ENCODE measurements around the gene MRPL14. TPM values are rescaled to one million over a fixed set of nuclear protein-coding genes. Genes with fewer than 3 reads are reported as not detected.

Gene MRPL14
- total and polyA plus RNA-seq, 12 donors, result 22.0 to 94.6 (median 49.3) TPM

DNA sequence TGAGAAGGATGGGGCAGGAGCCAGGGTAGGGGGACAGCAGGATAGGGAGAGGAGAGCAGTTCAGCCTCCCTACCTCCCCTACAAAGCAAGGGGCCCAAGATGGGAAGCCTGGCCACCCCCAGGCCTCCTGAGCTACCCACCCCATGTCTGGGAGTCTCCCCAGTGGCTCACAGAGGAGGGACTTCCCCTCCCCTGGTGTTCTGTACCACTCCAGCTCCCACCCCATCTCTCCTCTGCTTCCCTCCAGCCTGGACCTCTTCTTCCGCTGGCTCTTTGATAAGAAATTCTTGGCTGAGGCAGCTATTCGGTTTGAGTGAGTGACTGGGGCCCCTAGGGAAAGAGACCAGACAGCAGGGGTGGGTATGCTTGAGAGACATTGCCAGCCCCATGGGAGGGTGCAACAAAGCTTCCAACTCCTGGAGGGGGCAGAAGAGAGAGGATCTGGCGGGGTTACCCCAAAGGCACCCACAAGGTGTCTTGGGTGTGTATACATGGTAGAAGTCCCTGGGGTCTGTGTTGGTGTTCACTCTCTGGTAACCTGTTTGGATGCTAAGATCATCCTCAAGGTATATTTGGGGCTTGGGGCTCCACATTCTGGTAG, 23.2 kb upstream of the MRPL14 start:
- no peaks in the 10 kb centered on the region for H3K9me3 ChIP-seq (replicated peaks in 1 of 3)
- no peak for TF ChIP-seq POLR2A (IDR thresholded peaks at IDR 0.05)
- TF ChIP-seq, protein P1, sequence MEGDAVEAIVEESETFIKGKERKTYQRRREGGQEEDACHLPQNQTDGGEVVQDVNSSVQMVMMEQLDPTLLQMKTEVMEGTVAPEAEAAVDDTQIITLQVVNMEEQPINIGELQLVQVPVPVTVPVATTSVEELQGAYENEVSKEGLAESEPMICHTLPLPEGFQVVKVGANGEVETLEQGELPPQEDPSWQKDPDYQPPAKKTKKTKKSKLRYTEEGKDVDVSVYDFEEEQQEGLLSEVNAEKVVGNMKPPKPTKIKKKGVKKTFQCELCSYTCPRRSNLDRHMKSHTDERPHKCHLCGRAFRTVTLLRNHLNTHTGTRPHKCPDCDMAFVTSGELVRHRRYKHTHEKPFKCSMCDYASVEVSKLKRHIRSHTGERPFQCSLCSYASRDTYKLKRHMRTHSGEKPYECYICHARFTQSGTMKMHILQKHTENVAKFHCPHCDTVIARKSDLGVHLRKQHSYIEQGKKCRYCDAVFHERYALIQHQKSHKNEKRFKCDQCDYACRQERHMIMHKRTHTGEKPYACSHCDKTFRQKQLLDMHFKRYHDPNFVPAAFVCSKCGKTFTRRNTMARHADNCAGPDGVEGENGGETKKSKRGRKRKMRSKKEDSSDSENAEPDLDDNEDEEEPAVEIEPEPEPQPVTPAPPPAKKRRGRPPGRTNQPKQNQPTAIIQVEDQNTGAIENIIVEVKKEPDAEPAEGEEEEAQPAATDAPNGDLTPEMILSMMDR (IDR thresholded peaks at IDR 0.05), result no peak
- WGBS, 4 donors, result 74 to 86% (median 82%) methylated on average over 3 of the region's 3 CpGs
- no peaks in the 10 kb centered on the region for H3K27me3 ChIP-seq
- H3K4me3 ChIP-seq, result no peak overlapping the region
- no peaks in the 10 kb centered on the region for H3K4me1 ChIP-seq (replicated peaks in 1 of 2)
- peaks cover 0 to 27% of the 10 kb centered on the region in 2 donors for H3K36me3 ChIP-seq (replicated peaks in 1 of 2)
- H3K27ac ChIP-seq, result no peak overlapping the region
- intact Hi-C loops (cut with DNase I), result loop anchor here (2.0 to 10.0 kb wide), 2 partner anchors 54 to 184 kb away; no protein-coding TSS in a partner anchor
- DNase-seq, result no peak

DNA sequence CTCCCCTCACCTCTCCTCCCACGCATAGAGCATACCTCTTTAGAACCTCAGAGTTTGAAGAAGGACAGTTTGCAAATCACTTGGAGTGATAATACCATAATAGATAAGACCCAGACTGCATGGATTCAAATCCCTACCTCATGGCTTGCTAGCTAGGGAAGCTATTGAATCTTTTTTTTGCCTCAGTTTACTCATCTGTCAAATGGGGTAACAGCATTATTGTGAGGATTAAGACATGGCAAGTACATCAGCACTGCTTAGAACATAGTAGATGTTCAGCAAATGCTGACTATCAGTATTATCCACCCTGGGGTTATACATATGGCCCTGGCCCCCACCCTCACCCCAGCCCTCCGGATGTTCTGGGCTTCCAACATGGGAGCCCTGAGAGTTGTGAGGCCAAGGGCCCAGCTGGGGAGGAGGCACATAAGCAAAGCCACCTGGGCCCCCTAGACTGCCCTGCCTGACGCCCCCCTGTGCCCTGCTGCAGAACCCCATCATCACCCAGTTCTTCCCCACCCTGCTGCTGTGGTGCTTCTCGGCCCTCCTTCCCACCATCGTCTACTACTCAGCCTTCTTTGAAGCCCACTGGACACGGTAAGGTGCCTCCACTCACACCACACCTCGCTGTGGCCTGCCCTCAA, 22.2 kb upstream of the MRPL14 start:
- DNase-seq, result no peak
- 90 to 96% (median 91%) methylated on average over 5 to 7 of the region's 7 CpGs for WGBS, 4 donors
- Histone ChIP-seq H3K4me1 (replicated peaks in 1 of 2) (no peaks in the 10 kb centered on the region), H3K4me3 (no peak overlapping the region), H3K36me3 (replicated peaks in 1 of 2) (peaks cover 0 to 27% of the 10 kb centered on the region in 2 donors), H3K27me3 (no peaks in the 10 kb centered on the region), H3K27ac (no peak overlapping the region), H3K9me3 (replicated peaks in 1 of 3) (no peaks in the 10 kb centered on the region)
- no peak for TF ChIP-seq POLR2A (IDR thresholded peaks at IDR 0.05)
- TF ChIP-seq, protein P1 (IDR thresholded peaks at IDR 0.05), result no peak
- intact Hi-C loops (cut with DNase I), result loop anchor here (2.0 to 10.0 kb wide), 2 partner anchors 53 to 185 kb away; no protein-coding TSS in a partner anchor

DNA sequence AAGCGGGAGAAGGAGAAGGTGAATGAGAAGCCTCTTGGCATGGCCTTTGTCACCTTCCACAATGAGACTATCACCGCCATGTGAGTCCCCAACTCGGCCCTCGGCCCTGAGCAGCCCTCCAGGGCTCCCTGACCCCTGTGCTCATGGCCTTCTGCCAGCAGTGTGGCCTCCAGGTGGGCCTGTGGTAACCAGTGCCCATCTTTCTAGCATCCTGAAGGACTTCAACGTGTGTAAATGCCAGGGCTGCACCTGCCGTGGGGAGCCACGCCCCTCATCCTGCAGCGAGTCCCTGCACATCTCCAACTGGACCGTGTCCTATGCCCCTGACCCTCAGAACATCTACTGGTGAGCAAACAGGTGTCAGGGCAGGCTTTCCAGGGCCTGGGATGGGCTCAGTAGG, 21.1 kb upstream of the MRPL14 start:
- TF ChIP-seq POLR2A (IDR thresholded peaks at IDR 0.05), result no peak
- TF ChIP-seq, protein P1 (IDR thresholded peaks at IDR 0.05), result no peak
- intact Hi-C loops (cut with DNase I), result no loop called here
- peaks cover 0 to 27% of the 10 kb centered on the region in 2 donors for H3K36me3 ChIP-seq (replicated peaks in 1 of 2)
- H3K27me3 ChIP-seq, result no peaks in the 10 kb centered on the region
- no peak overlapping the region for H3K27ac ChIP-seq
- no peaks in the 10 kb centered on the region for H3K9me3 ChIP-seq (replicated peaks in 1 of 3)
- H3K4me1 ChIP-seq (replicated peaks in 1 of 2), result no peaks in the 10 kb centered on the region
- WGBS, 4 donors, result 57 to 95% (median 93%) methylated on average over 1 to 9 of the region's 9 CpGs
- no peak for DNase-seq
- H3K4me3 ChIP-seq, result no peak overlapping the region

DNA sequence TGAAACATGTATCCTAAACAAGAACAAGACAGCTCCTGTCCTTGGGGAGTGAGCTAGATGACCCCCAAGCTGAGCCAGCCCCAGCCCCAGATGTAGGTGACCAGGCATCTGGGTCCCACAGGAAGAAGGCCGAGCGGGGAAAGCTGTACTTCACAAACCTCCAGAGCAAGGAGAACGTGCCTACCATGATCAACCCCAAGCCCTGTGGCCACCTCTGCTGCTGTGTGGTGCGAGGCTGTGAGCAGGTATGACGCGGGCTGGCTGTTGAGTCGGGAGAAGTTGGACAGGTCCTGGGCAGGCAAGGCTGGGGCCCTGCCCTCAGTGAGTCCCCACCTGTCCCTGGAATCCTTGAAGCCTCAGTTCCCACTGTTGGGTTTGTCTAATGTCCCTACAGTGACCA, 20.0 kb upstream of the MRPL14 start:
- TF ChIP-seq, protein P1 (IDR thresholded peaks at IDR 0.05), result no peak
- TF ChIP-seq POLR2A (IDR thresholded peaks at IDR 0.05), result no peak
- Histone ChIP-seq H3K27ac (no peak overlapping the region), H3K27me3 (no peaks in the 10 kb centered on the region), H3K4me1 (replicated peaks in 1 of 2) (no peaks in the 10 kb centered on the region), H3K36me3 (replicated peaks in 1 of 2) (peaks cover 0 to 27% of the 10 kb centered on the region in 2 donors), H3K9me3 (replicated peaks in 1 of 3) (no peaks in the 10 kb centered on the region), H3K4me3 (no peak overlapping the region)
- 92 to 100% (median 98%) methylated on average over 4 to 7 of the region's 7 CpGs for WGBS, 4 donors
- DNase-seq, result no peak
- intact Hi-C loops (cut with DNase I), result no loop called here

All from adrenal gland (tissue), 12 donors.